ENCODE data around the gene ATF6.

DNA sequence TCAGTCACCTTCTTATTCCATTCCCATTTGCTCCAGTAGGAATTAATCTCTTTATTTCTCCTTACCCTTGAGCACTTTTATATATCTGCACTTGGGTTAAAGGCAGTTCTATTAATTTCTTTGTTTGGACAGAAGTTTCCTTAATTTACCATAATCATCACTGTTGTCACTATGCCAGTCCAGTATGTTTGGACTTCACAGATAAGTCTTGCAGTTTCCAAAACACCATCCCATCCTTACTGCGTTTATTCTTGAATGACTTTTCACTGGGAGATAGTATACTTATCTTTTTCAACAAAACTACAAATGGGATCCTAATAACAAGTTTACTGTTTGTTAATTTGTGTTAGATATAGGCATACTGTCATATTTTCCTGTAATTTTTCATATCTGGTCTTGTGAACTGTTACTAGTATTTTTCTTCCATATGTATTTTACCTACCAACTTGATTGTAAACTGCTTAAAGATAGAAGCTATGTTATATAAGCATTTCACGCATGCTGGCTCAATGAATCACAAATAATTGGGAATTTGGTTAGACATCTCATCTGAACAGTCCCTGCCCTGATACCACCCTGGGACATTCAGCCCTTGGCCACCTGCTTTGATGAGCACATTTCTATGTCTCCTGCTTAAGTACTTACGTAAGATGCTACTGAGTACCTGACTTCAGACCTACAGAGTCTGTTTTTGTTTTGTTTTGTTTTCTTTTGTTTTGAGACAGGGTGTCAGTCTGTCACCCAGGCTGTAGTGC, 179.4 kb downstream of the ATF6 start:
- TF ChIP-seq, protein P1, sequence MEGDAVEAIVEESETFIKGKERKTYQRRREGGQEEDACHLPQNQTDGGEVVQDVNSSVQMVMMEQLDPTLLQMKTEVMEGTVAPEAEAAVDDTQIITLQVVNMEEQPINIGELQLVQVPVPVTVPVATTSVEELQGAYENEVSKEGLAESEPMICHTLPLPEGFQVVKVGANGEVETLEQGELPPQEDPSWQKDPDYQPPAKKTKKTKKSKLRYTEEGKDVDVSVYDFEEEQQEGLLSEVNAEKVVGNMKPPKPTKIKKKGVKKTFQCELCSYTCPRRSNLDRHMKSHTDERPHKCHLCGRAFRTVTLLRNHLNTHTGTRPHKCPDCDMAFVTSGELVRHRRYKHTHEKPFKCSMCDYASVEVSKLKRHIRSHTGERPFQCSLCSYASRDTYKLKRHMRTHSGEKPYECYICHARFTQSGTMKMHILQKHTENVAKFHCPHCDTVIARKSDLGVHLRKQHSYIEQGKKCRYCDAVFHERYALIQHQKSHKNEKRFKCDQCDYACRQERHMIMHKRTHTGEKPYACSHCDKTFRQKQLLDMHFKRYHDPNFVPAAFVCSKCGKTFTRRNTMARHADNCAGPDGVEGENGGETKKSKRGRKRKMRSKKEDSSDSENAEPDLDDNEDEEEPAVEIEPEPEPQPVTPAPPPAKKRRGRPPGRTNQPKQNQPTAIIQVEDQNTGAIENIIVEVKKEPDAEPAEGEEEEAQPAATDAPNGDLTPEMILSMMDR (IDR thresholded peaks at IDR 0.05), result no peak
- TF ChIP-seq EZH2 (IDR thresholded peaks at IDR 0.05; ENCODE audit: borderline replicate concordance, insufficient read depth, low read depth, low read length, poor library complexity, severe bottlenecking), result no peak
